Activated T-helper 2 cell treated with anti-CD3 and anti-CD28 coated beads, Interferon-gamma antibody, Interleukin-2, Interleukin-4, amounts not matched to agents 10 μg/mL and 5 μg/mL and 100 μg/mL, durations not matched to agents 14 hours and 24 hours and 36 hours (primary cell): Measurements from ENCODE around the gene ITGAD. TPM values are rescaled to one million over a fixed set of nuclear protein-coding genes. Genes with fewer than 3 reads are reported as not detected.
"Not testable (repeated sequence)": the region's sequence is repeated elsewhere in the genome, so short reads cannot be mapped to it uniquely, and the experiment has no call there.

Experiments
- DNase-seq: peaks from one replicate; pipeline ENCODE4 v3.0.0; 2021; ENCODE audit warnings: low spot score
- H3K27ac Mint-ChIP-seq: one replicate; pipeline ENCODE4 v1.8.0; 2021; ENCODE audit warnings: mixed read lengths
- H3K27me3 Mint-ChIP-seq: one replicate; pipeline ENCODE4 v1.8.0; 2021; ENCODE audit warnings: low read depth, mixed read lengths
- H3K36me3 Mint-ChIP-seq: one replicate; pipeline ENCODE4 v1.8.0; 2021; ENCODE audit warnings: low read depth, mixed read lengths
- H3K4me1 Mint-ChIP-seq: one replicate; pipeline ENCODE4 v1.8.0; 2021; ENCODE audit warnings: low read depth, mixed read lengths
- H3K4me3 Mint-ChIP-seq: one replicate; pipeline ENCODE4 v1.8.0; 2021; ENCODE audit warnings: low read depth, mild to moderate bottlenecking, moderate library complexity, mixed read lengths
- H3K9me3 Mint-ChIP-seq: one replicate; pipeline ENCODE4 v1.8.0; 2021; ENCODE audit warnings: mixed read lengths
- intact Hi-C: fragments of 100-400 bp; cut with micrococcal nuclease; formaldehyde crosslinking; loops from one replicate; pipeline ENCODE4 v1.15.1; 2023
- total RNA-seq: library from RNA; stranded (reverse); gene quantifications from 2 replicates; pipeline ENCODE4 v1.2.3, GENCODE V29; 2022

Gene ITGAD
- total RNA-seq, 1 donor from 2014 or later: 0.21 TPM

- H3K27ac Mint-ChIP-seq: no peak overlapping the region
- H3K4me1 Mint-ChIP-seq: peaks cover 16% of the 10 kb centered on the region
- H3K9me3 Mint-ChIP-seq: no peaks in the 10 kb centered on the region
- H3K27me3 Mint-ChIP-seq: no peaks in the 10 kb centered on the region
- intact Hi-C loops: no loop called here
- no peak overlapping the region for H3K4me3 Mint-ChIP-seq
- DNase-seq: no peak
- no peaks in the 10 kb centered on the region for H3K36me3 Mint-ChIP-seq
Measured at GRCh38 chr16:31430380-31431052, 37.4 kb downstream of the ITGAD start.

GRCh38 chr16:31435341-31436220 is 42.4 kb downstream of the ITGAD start:
- Mint-ChIP-seq H3K36me3 (no peaks in the 10 kb centered on the region), H3K9me3 (no peaks in the 10 kb centered on the region), H3K27ac (no peak overlapping the region), H3K4me3 (no peak overlapping the region), H3K4me1 (peaks cover 22% of the 10 kb centered on the region), H3K27me3 (no peaks in the 10 kb centered on the region)
- no peak for DNase-seq
- intact Hi-C loops: no loop called here

- Mint-ChIP-seq H3K9me3 (no peaks in the 10 kb centered on the region), H3K4me3 (no peak overlapping the region), H3K27me3 (no peaks in the 10 kb centered on the region), H3K4me1 (peaks cover 21% of the 10 kb centered on the region), H3K27ac (no peak overlapping the region), H3K36me3 (no peaks in the 10 kb centered on the region)
- intact Hi-C loops: no loop called here
- no peak for DNase-seq
Measured at GRCh38 chr16:31436221-31437045, 43.3 kb downstream of the ITGAD start.

- no peaks in the 10 kb centered on the region for H3K9me3 Mint-ChIP-seq
- H3K4me1 Mint-ChIP-seq: peaks cover 23% of the 10 kb centered on the region
- intact Hi-C loops: no loop called here
- no peaks in the 10 kb centered on the region for H3K27me3 Mint-ChIP-seq
- no peaks in the 10 kb centered on the region for H3K36me3 Mint-ChIP-seq
- no peak overlapping the region for H3K4me3 Mint-ChIP-seq
- H3K27ac Mint-ChIP-seq: no peak overlapping the region
- DNase-seq: no peak
Measured at GRCh38 chr16:31438414-31438813, 45.3 kb downstream of the ITGAD start.

GRCh38 chr16:31439023-31439422 is 45.9 kb downstream of the ITGAD start:
- H3K27me3 Mint-ChIP-seq, DNase-seq, intact Hi-C loops, H3K9me3 Mint-ChIP-seq, H3K36me3 Mint-ChIP-seq, H3K4me3 Mint-ChIP-seq, H3K27ac Mint-ChIP-seq: not testable (repeated sequence)
- peaks cover 23% of the 10 kb centered on the region for H3K4me1 Mint-ChIP-seq

- no peak overlapping the region for H3K27ac Mint-ChIP-seq
- H3K27me3 Mint-ChIP-seq: no peaks in the 10 kb centered on the region
- DNase-seq: no peak
- H3K4me1 Mint-ChIP-seq: peaks cover 23% of the 10 kb centered on the region
- H3K9me3 Mint-ChIP-seq: no peaks in the 10 kb centered on the region
- H3K36me3 Mint-ChIP-seq: no peaks in the 10 kb centered on the region
- intact Hi-C loops: no loop called here
- no peak overlapping the region for H3K4me3 Mint-ChIP-seq
Measured at GRCh38 chr16:31439519-31439918, 46.4 kb downstream of the ITGAD start.

GRCh38 chr16:31440516-31441184 is 47.5 kb downstream of the ITGAD start:
- H3K27me3 Mint-ChIP-seq: no peaks in the 10 kb centered on the region
- intact Hi-C loops: no loop called here
- DNase-seq: no peak
- H3K27ac Mint-ChIP-seq: no peak overlapping the region
- no peaks in the 10 kb centered on the region for H3K9me3 Mint-ChIP-seq
- peaks cover 25% of the 10 kb centered on the region for H3K4me1 Mint-ChIP-seq
- no peak overlapping the region for H3K4me3 Mint-ChIP-seq
- no peaks in the 10 kb centered on the region for H3K36me3 Mint-ChIP-seq

GRCh38 chr16:31441956-31442355 is 48.8 kb downstream of the ITGAD start:
- intact Hi-C loops: loop anchor here (2.0 kb wide), 2 partner anchors 21 to 55 kb away; no protein-coding TSS in a partner anchor
- peaks cover 5% of the 10 kb centered on the region for H3K36me3 Mint-ChIP-seq
- DNase-seq: no peak
- H3K27me3 Mint-ChIP-seq: no peaks in the 10 kb centered on the region
- H3K4me3 Mint-ChIP-seq: peak overlapping the region; percentile 72
- no peaks in the 10 kb centered on the region for H3K9me3 Mint-ChIP-seq
- H3K27ac Mint-ChIP-seq: peak overlapping the region; percentile 42
- peaks cover 29% of the 10 kb centered on the region for H3K4me1 Mint-ChIP-seq

GRCh38 chr16:31445931-31446330 is 52.8 kb downstream of the ITGAD start:
- H3K4me1 Mint-ChIP-seq: peaks cover 12% of the 10 kb centered on the region
- H3K9me3 Mint-ChIP-seq, H3K4me3 Mint-ChIP-seq, DNase-seq, H3K27me3 Mint-ChIP-seq, H3K27ac Mint-ChIP-seq, intact Hi-C loops, H3K36me3 Mint-ChIP-seq: not testable (repeated sequence)

GRCh38 chr16:31451201-31451600 is 58.1 kb downstream of the ITGAD start:
- Mint-ChIP-seq H3K27ac (no peak overlapping the region), H3K9me3 (no peaks in the 10 kb centered on the region), H3K27me3 (no peaks in the 10 kb centered on the region), H3K4me1 (peaks cover 19% of the 10 kb centered on the region), H3K4me3 (no peak overlapping the region), H3K36me3 (peaks cover 19% of the 10 kb centered on the region)
- intact Hi-C loops: loop anchor here (10.0 kb wide), 1 partner anchor 266 kb away; the partner anchor contains the start of gene FUS
- no peak for DNase-seq

GRCh38 chr16:31451681-31452351 is 58.7 kb downstream of the ITGAD start:
- Mint-ChIP-seq H3K27ac (no peak overlapping the region), H3K27me3 (no peaks in the 10 kb centered on the region), H3K36me3 (peaks cover 22% of the 10 kb centered on the region), H3K4me1 (peaks cover 23% of the 10 kb centered on the region), H3K9me3 (no peaks in the 10 kb centered on the region), H3K4me3 (no peak overlapping the region)
- intact Hi-C loops: loop anchor here (10.0 kb wide), 1 partner anchor 267 kb away; the partner anchor contains the start of gene FUS
- no peak for DNase-seq
